Measurements from ENCODE around the gene LMAN1L. TPM values are rescaled to one million over a fixed set of nuclear protein-coding genes. Genes with fewer than 3 reads are reported as not detected.
A peak's percentile ranks its signal among the peaks of the same experiment; 100 is the strongest.

The LMAN1L gene
- total and polyA plus RNA-seq, 2 of the 4 experiments (the other 2 are of a cell fraction) = not detected

DNA sequence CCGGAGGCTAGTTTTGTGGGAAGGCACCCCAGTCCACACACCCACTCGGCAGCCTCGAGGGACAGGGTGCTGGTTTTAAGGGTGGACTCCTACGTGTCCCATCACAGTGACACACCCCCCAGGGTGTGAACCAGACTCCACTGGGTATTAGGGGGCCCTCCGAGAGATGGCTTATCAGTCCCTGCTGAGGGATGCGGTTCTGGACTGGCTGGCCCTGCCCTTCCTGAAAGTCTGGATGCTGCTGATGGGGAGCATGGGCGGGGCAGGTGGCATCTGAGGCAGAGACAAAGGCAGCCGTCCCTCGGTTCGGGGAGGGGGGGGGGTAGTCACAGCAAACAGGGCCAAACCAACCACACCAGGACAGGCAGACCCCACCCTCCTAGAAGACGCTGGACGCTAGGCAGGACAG lies 31.3 kb downstream of the LMAN1L start:
- no peak overlapping the region for H2BK5ac ChIP-seq (ENCODE audit: low read depth, low read length, poor library complexity, severe bottlenecking)
- H4K8ac ChIP-seq (ENCODE audit: low read depth in 2 of 2, low read length in 2 of 2) = peak overlapping the region; percentile 89 to 91; a peak in 2 of 4 replicates
- no peak overlapping the region for H3K4me3 ChIP-seq (ENCODE audit: insufficient read depth, low read depth, low read length)
- H3K4me1 ChIP-seq (ENCODE audit: control insufficient read depth, insufficient read depth, low read length) = peaks cover 4% of the 10 kb centered on the region; the same call in 1 of the 2 replicates
- H3K27me3 ChIP-seq (ENCODE audit: control insufficient read depth, insufficient read depth, low read length) = no peaks in the 10 kb centered on the region
- peak overlapping the region; percentile 43; the same call in 1 of the 2 replicates for H3K9ac ChIP-seq (ENCODE audit: low read depth, low read length)
- POLR2A ChIA-PET (ENCODE audit: unreplicated experiment) = no interaction called here
- H4K5ac ChIP-seq (ENCODE audit: low read depth, low read length) = no peak overlapping the region
- no peak overlapping the region for H3K18ac ChIP-seq (ENCODE audit: low read depth, low read length)
- H3K23ac ChIP-seq (ENCODE audit: low read depth, low read length) = 0 out of 2 replicates have a peak overlapping the region, but pooled peaks have one; percentile 70
- dilution Hi-C loops (cut with HindIII; ENCODE audit: low sequenced_read_pairs, unreplicated experiment) (no loop called here), intact Hi-C loops (cut with micrococcal nuclease) (loop anchor here (5.0 kb wide), 2 partner anchors 48 to 63 kb away; partner anchors contain the start of genes FAM219B and MPI), in situ Hi-C loops (cut with MboI; ENCODE audit: low sequenced_read_pairs) (no loop called here)
- no peak for DNase-seq
- WGBS, 2 experiments (ENCODE audit: extremely low coverage in 2 of 2, insufficient read length in 1 of 2) = no CpG with 5 or more reads among the region's 12 CpGs
- H3K56ac ChIP-seq (ENCODE audit: extremely low read depth, insufficient read depth, low read length) = no peak overlapping the region
- ATAC-seq (ENCODE audit: low read depth) = no peak
- no peak overlapping the region for H4K91ac ChIP-seq (ENCODE audit: insufficient read depth, low read depth, low read length)
- no peaks in the 10 kb centered on the region for H4K20me1 ChIP-seq (ENCODE audit: insufficient read depth, low read length)
- H3K9me1 ChIP-seq (ENCODE audit: insufficient read depth, low read length) = 0 out of 2 replicates have a peak, but pooled peaks cover 3% of the 10 kb centered on the region
- TF ChIP-seq RFX5 (IDR thresholded peaks at IDR 0.05; ENCODE audit: low read depth, low read length) (no peak), MAZ (IDR thresholded peaks at IDR 0.05; ENCODE audit: borderline replicate concordance, low read depth, low read length) (no peak), NFE2L2 (IDR thresholded peaks at IDR 0.05; ENCODE audit: low read depth, low read length) (no peak), POLR2A (IDR thresholded peaks at IDR 0.05; ENCODE audit: low read depth, low read length) (no peak), USF2 (IDR thresholded peaks at IDR 0.05; ENCODE audit: low read depth, low read length) (no peak), SMC3 (IDR thresholded peaks at IDR 0.05; ENCODE audit: low read depth, low read length) (no peak), BHLHE40 (IDR thresholded peaks at IDR 0.05; ENCODE audit: low read depth, low read length) (no peak), RCOR1 (IDR thresholded peaks at IDR 0.05; ENCODE audit: insufficient replicate concordance, low read length) (no peak), FOS (IDR thresholded peaks at IDR 0.05; ENCODE audit: low read depth, low read length) (no peak), MXI1 (IDR thresholded peaks at IDR 0.05; ENCODE audit: borderline replicate concordance, low read depth, low read length) (no peak), CHD1 (IDR thresholded peaks at IDR 0.05; ENCODE audit: low read depth, low read length) (no peak), CEBPB (IDR thresholded peaks at IDR 0.05; ENCODE audit: low read depth, low read length) (no peak), MAFK (IDR thresholded peaks at IDR 0.05; ENCODE audit: low read depth, low read length) (no peak), RAD21 (IDR thresholded peaks at IDR 0.05; ENCODE audit: low read length) (no peak)
- TF ChIP-seq, protein P1, sequence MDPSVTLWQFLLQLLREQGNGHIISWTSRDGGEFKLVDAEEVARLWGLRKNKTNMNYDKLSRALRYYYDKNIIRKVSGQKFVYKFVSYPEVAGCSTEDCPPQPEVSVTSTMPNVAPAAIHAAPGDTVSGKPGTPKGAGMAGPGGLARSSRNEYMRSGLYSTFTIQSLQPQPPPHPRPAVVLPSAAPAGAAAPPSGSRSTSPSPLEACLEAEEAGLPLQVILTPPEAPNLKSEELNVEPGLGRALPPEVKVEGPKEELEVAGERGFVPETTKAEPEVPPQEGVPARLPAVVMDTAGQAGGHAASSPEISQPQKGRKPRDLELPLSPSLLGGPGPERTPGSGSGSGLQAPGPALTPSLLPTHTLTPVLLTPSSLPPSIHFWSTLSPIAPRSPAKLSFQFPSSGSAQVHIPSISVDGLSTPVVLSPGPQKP (IDR thresholded peaks at IDR 0.05; ENCODE audit: borderline replicate concordance, low read depth, low read length) = no peak
- H3K79me1 ChIP-seq (ENCODE audit: low read depth in 1 of 2, low read length in 2 of 2) = peaks cover 0 to 17% of the 10 kb centered on the region in 2 experiments; a peak in 1 of 4 replicates
- BruUV-seq (replicated peaks) = TSS peak; percentile 64
- peaks cover 24% of the 10 kb centered on the region for H3K36me3 ChIP-seq (ENCODE audit: control insufficient read depth, insufficient read depth, low read length)
- H3K14ac ChIP-seq (replicated peaks; ENCODE audit: low read depth, low read length) = no peak overlapping the region
- no peak overlapping the region for H2BK20ac ChIP-seq (ENCODE audit: low read depth, low read length)
- no peak overlapping the region for H2BK15ac ChIP-seq (ENCODE audit: low read depth, low read length)
- no peak overlapping the region for H2BK120ac ChIP-seq (ENCODE audit: low read depth, low read length)
- no peak overlapping the region; the same call in 1 of the 2 replicates for H3K4me2 ChIP-seq (ENCODE audit: low read depth, low read length)
- CTCF ChIA-PET = no interaction called here
- H3K9me3 ChIP-seq (ENCODE audit: control insufficient read depth, insufficient read depth, low read length) = no peaks in the 10 kb centered on the region
- H2AK5ac ChIP-seq (ENCODE audit: low read depth, low read length) = peak overlapping the region; percentile 40
- peak overlapping the region; percentile 94 for H2AK9ac ChIP-seq (replicated peaks; ENCODE audit: low read depth, low read length, poor library complexity)
- no peak overlapping the region for H2AFZ ChIP-seq (replicated peaks; ENCODE audit: low read length, poor library complexity)
- H3K4ac ChIP-seq (ENCODE audit: low read depth, low read length) = peak overlapping the region; percentile 92; the same call in 1 of the 2 replicates
- no peak overlapping the region for H3K27ac ChIP-seq (ENCODE audit: insufficient read depth, low read length)

Data from IMR-90 (cell line).